ENCODE measurements around the gene POC1A.
"Not testable (repeated sequence)": the region's sequence is repeated elsewhere in the genome, so short reads cannot be mapped to it uniquely, and the experiment has no call there.

Gene POC1A

DNA sequence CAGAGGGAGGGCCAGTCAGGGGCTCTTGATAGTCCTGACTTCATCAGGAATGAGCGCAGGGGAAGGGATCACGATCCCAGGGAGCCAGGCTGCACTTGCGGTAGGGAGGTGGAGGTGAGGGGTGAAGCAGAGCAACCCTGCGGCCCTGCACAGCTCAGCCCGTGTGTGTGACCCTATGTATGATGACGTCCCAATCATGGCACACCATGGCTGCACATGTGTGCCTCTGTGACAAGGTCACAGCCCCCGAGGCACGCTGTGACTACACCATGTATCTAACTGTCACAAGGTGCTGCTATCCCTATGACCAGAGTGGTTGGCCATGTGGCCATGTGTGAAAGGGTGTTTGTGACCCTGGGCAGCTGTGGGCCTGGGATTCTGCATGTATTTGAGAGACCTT, 30.5 kb upstream of the POC1A start:
- in situ Hi-C loops (cut with MboI; ENCODE audit: low sequenced_read_pairs) = no loop called here

DNA sequence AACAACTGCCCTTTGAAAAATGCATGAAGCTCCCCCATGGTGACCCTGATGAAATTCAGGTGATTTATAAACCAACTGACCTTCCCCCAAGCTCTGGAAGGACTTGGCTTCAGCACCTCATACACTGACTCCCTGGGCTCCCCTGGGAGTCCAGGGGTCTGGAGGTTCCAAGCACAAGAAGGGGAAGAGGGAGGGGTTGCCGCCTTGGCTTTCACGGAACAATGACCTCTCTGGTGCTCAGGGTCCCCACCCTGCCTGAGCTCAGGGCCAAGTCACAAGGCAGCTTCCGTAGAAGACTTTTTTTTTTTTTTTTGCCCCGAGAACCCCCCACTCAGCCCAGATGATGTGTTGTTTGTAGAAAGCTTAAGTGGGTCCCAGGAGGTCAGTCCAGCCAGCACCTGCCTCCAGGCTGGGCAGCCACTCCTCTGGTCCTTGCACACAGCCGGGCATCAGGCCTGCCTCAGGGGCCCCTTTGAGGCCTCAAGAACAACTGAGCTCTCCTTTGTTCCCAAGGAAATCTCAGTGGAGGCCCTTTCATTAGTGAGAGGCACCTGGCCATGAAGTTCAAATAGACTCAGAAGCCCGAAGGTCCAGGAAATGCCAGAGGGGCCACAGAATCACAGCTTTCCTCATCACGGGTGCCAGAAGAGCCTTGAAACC, 29.7 kb upstream of the POC1A start:
- in situ Hi-C loops (cut with MboI; ENCODE audit: low sequenced_read_pairs) = no loop called here

- in situ Hi-C loops (cut with MboI; ENCODE audit: low sequenced_read_pairs) = no loop called here
Observed at GRCh38 chr3:52182691-52183090, 28.5 kb upstream of the POC1A start.

DNA sequence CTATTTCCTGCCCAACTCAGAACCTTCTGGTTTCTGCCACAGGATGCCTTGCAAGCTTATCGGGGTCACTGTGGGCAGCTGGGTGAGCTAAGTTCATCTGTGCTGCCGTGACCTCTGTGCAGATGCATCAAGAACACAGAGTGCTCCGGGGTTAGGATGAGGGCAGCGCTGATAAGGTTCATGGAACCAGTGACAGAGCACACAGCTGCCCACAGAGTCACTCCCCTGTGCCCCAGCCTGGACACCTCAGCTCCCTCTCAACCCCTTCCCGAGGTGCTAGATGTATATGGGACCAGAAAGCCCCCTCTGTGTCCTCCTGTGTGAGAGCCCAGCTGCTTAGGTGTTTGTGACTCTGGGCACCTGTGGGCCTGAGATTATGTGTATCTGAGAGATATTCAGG, 28.0 kb upstream of the POC1A start:
- in situ Hi-C loops (cut with MboI; ENCODE audit: low sequenced_read_pairs) = no loop called here

GRCh38 chr3:52181543-52181942, 27.3 kb upstream of the POC1A start:
- in situ Hi-C loops (cut with MboI; ENCODE audit: low sequenced_read_pairs) = no loop called here

DNA sequence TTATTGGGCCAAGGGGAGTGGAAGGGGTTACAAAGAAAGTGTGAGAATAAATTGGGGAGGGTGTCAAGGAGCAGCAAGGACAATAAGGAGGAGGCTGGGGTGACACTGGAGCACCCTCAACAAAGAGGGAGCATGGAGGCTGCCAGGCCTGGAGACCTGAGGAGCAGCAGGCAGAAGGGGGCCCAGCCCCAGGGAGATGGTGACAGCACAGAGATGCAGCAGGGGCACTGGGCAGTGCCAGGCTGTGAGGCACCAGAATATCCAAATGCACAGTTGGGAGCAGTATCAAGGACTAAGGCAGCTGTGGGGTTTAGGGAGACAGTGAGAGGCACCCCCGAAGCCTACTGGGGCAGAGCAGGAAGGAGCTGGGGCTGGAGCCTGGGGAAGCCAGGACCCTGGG, 24.3 kb upstream of the POC1A start:
- in situ Hi-C loops (cut with MboI; ENCODE audit: low sequenced_read_pairs) = no loop called here

- in situ Hi-C loops (cut with MboI; ENCODE audit: low sequenced_read_pairs) = not testable (repeated sequence)
Observed at GRCh38 chr3:52178126-52178525, 23.9 kb upstream of the POC1A start.

GRCh38 chr3:52177701-52178042, 23.4 kb upstream of the POC1A start:
- in situ Hi-C loops (cut with MboI; ENCODE audit: low sequenced_read_pairs) = no loop called here

DNA sequence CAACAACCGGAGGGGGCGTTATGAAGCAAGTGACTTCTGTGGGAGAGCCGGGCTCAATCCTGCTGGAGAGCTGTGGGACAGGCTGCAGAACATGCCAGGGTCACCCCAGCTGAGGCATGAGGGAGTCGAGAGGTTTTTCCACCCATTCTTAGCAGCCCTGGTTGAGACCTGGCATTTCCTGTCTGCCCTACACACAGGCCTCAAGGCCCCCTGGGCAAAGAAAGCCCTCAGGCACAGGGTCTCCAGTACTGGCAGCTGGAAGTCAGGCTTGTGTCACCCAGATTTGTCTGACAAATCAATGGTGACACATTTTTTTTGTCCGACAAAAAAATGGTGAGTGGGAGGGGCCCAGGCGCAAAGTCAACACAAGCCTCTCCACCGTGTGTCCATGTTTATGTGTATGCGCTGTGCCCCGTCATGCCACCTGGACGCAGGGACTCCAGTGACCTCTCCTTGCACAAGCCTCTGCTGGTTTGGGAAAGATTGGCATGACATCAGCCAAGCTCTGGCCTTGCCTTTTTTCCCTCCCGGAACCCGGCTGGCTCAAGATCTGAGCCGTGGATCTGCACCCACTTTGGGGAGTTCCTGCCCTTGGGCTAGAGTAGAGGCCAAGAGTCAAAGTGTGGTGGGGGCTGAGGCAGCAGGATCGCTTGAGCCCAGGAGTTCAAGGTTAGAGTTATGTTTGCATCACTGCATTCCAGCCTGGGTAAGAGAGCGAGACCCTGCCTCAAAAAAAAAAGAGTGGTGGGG, 22.9 kb upstream of the POC1A start:
- in situ Hi-C loops (cut with MboI; ENCODE audit: low sequenced_read_pairs) = no loop called here

- in situ Hi-C loops (cut with MboI; ENCODE audit: low sequenced_read_pairs) = no loop called here
Observed at GRCh38 chr3:52176180-52176752, 22.0 kb upstream of the POC1A start.

- in situ Hi-C loops (cut with MboI; ENCODE audit: low sequenced_read_pairs) = no loop called here
Observed at GRCh38 chr3:52175416-52176179, 21.4 kb upstream of the POC1A start.

GRCh38 chr3:52174896-52175295, 20.7 kb upstream of the POC1A start:
- in situ Hi-C loops (cut with MboI; ENCODE audit: low sequenced_read_pairs) = no loop called here

DNA sequence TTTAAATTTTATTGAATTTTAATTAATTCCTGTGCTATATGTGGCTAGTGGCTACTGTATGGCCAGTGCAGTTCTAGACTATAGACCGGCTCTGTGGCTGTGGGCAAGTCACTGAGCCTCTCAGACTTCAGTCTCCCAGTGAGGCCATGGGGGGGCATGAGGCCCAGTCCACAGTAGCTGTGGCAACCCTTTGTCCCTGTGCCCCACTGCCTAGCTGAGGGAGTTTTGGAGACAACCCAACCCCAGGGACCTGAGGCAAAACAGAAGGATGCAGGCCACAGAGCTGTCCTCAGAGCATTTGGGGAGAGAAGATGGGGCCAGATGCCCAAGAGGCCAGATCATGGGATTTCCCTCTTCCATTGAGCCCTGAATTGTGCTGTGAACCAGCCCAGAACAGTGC, 18.9 kb upstream of the POC1A start:
- in situ Hi-C loops (cut with MboI; ENCODE audit: low sequenced_read_pairs) = no loop called here

GRCh38 chr3:52172262-52172757, 18.1 kb upstream of the POC1A start:
- in situ Hi-C loops (cut with MboI; ENCODE audit: low sequenced_read_pairs) = no loop called here

GRCh38 chr3:52171514-52172261, 17.5 kb upstream of the POC1A start:
- in situ Hi-C loops (cut with MboI; ENCODE audit: low sequenced_read_pairs) = no loop called here

DNA sequence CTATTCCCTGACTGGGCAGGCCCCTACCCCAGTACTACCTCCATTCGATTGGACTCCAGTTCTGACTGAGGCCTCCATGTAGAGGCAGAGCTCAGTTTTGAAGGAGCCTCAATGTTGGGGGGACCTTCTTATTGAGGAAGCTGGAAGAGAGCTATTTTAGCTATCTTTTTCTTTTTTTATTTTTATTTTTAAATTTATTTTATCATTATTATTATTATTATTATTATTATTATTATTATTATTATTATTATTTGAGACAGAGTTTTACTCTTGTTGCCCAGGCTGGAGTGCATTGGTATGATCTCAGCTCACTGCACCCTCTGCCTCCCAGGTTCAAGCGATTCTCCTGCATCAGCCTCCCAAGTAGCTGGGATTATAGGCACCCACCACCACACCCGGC, 16.0 kb upstream of the POC1A start:
- in situ Hi-C loops (cut with MboI; ENCODE audit: low sequenced_read_pairs) = not testable (repeated sequence)

DNA sequence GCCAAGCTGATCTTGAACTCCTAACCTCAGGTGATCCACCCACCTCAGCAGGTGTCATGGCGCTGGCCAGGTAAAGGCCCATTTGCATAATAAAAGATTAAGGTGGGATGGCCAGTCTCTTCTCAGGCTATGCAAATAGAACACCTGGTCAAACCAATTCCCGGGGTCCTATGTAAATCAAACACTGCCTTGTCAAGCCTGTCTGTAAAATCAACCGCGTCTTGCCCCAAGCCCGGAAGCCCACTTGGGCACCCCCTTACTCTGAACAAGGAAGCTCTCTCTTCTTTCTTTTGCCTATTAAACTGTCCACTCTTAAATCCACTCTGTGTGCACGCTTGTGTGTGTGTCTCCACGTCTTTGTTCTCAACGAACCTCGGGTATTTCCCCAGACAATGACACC, 13.0 kb upstream of the POC1A start:
- in situ Hi-C loops (cut with MboI; ENCODE audit: low sequenced_read_pairs) = no loop called here

DNA sequence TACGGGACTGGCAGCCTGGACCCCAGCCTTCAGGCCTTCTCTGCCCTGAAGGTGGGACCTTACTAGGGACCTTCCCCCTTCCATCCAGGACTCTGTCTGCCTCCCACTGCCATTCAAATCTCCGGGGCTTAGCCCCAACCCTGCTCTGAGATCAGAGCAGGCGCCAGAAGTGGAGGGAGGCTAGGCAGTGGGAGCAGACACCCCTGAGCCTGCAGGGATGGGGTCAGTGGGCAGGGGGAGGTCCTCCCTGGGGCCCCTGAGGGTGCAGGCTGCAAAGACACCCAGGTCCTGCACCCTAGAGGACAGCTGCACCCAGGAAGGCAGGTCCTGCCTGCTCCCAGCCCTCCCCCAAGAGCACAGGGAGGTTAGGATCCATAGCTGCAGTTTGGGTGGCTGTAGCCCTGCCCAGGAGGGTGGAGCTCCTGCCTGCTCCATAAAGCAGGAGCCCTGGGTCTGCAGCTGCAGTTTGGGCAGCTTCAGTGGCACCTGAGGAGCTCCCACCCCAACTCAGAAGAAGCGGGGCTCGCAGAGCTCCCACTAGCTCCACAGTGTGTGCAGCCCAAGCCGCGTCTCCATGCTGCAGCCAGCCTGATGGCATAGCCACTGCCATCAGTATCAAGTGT, 8.1 kb upstream of the POC1A start:
- in situ Hi-C loops (cut with MboI; ENCODE audit: low sequenced_read_pairs) = no loop called here

- in situ Hi-C loops (cut with MboI; ENCODE audit: low sequenced_read_pairs) = no loop called here
Observed at GRCh38 chr3:52159503-52159902, 5.3 kb upstream of the POC1A start.

DNA sequence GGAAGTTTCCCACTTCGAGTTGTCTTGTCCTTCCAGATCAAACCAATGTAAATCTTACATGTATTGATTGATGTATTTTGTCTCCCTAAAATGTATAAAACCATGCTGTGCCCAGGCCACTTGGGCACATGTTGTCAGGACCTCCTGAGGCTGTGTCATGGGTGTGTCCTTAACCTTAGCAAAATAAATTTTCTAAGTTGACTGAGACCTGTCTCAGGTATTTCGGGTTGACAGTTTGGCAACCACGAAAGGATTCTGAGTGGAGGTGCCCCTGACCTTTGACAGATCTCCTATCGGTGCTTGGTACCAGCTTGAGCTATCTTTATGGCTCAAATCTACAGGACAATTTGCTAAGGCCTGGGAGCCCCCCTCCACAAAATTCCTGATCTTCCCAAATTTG, 1.7 kb upstream of the POC1A start:
- in situ Hi-C loops (cut with MboI; ENCODE audit: low sequenced_read_pairs) = no loop called here

All from HL-60/S4 treated with retinoic acid at 250 ng/mL for 4 days and 3 days (cell line).